DND-41 (cell line): ENCODE measurements around the gene GOLGA6L7.

Experiments
- ATAC-seq: fragments of 200-7000 bp; cut with Tn5 transposase; 3 replicates; pipeline ENCODE4 v1.9.1; 2021; ENCODE audit warnings: low read depth; ENCODE audit not compliant: insufficient read depth
- DNase-seq: peaks from one replicate; pipeline ENCODE4 v3.0.0-alpha.2; 2020
- H2AFZ ChIP-seq: 2 replicates; pipeline ENCODE4 v1.6.0; 2012; ENCODE audit warnings: low read depth, low read length
- H3K27ac ChIP-seq: 2 replicates; pipeline ENCODE4 v1.5.1; 2012; ENCODE audit warnings: low read length, inconsistent platforms
- H3K27me3 ChIP-seq: fragments of 200-600 bp; sonication (generic); 2 replicates; pipeline ENCODE4 v1.6.0; 2012; ENCODE audit warnings: low read length, mild to moderate bottlenecking, inconsistent platforms; ENCODE audit not compliant: insufficient read depth, poor library complexity
- H3K36me3 ChIP-seq: 2 replicates; pipeline ENCODE4 v1.5.1; 2012; ENCODE audit warnings: low read length, inconsistent platforms; ENCODE audit not compliant: insufficient read depth
- H3K4me1 ChIP-seq: 2 replicates; pipeline ENCODE4 v1.5.1; 2012; ENCODE audit warnings: mild to moderate bottlenecking, low read length; ENCODE audit not compliant: insufficient read depth
- H3K4me2 ChIP-seq: 2 replicates; pipeline ENCODE4 v1.6.0; 2012; ENCODE audit warnings: mild to moderate bottlenecking, moderate library complexity, low read length, inconsistent platforms; ENCODE audit not compliant: insufficient read depth
- H3K4me3 ChIP-seq, 2 experiments: fragments of 200-600 bp in 1 of 2; shearing (Covaris generic) in 1 of 2; 2 replicates each; pipeline ENCODE4 v1.5.1; 2012 to 2016; ENCODE audit warnings: inconsistent platforms in 2 of 2, low read length in 2 of 2, mild to moderate bottlenecking in 2 of 2, low read depth in 1 of 2, moderate library complexity in 1 of 2
- H3K79me2 ChIP-seq: 2 replicates; pipeline ENCODE4 v1.6.0; 2012; ENCODE audit warnings: low read length, inconsistent platforms; ENCODE audit not compliant: insufficient read depth
- H3K9ac ChIP-seq: 2 replicates; pipeline ENCODE4 v1.6.0; 2012; ENCODE audit warnings: low read depth, mild to moderate bottlenecking, inconsistent platforms, low read length, moderate library complexity
- H3K9me3 ChIP-seq: 2 replicates; pipeline ENCODE4 v1.5.1; 2012; ENCODE audit warnings: low read length, moderate library complexity, mild to moderate bottlenecking, inconsistent platforms; ENCODE audit not compliant: insufficient read depth, severe bottlenecking
- H4K20me1 ChIP-seq: 2 replicates; pipeline ENCODE4 v1.6.0; 2012; ENCODE audit warnings: low read length; ENCODE audit not compliant: insufficient read depth
- EZH2 ChIP-seq: IDR thresholded peaks from 3 replicates; pipeline ENCODE4 v1.6.1; 2012; ENCODE audit warnings: borderline replicate concordance, low read depth, mild to moderate bottlenecking, moderate library complexity, low read length, inconsistent platforms; ENCODE audit not compliant: severe bottlenecking
- TF ChIP-seq, protein P1 (sequence below): IDR thresholded peaks from 2 replicates; pipeline ENCODE4 v1.5.1; 2012; ENCODE audit warnings: borderline replicate concordance, low read length, moderate library complexity, mild to moderate bottlenecking; ENCODE audit not compliant: poor library complexity, severe bottlenecking; ENCODE audit errors: extremely low read depth

Gene GOLGA6L7

DNA sequence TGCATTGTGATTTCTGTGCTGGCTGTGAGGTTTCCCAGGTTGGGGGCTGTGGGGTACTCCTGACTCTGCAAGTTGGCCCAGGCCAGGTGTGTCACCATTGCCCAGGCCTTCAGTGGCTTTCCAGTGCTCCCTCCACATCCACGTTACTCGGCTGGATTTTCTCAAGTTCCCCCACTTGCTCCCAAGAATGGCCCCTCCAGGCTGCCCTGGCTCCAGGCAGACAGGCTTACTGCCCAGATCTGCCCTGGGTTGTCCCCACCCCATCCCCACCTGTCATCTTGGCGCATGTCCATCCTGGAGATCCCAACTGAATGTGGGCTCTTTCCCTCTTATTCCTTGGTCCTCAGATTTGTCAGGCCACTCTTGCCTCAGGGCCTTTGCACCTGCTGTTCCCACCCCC, 40.9 kb upstream of the GOLGA6L7 start:
- Histone ChIP-seq H3K27ac (no peak overlapping the region), H4K20me1 (no peaks in the 10 kb centered on the region), H3K79me2 (no peaks in the 10 kb centered on the region), H3K27me3 (no peaks in the 10 kb centered on the region), H3K9me3 (no peaks in the 10 kb centered on the region), H3K9ac (no peak overlapping the region), H3K4me2 (no peak overlapping the region), H2AFZ (no peak overlapping the region), H3K4me1 (peaks cover 20% of the 10 kb centered on the region), H3K4me3 (no peak overlapping the region), H3K36me3 (no peaks in the 10 kb centered on the region)
- TF ChIP-seq, protein P1, sequence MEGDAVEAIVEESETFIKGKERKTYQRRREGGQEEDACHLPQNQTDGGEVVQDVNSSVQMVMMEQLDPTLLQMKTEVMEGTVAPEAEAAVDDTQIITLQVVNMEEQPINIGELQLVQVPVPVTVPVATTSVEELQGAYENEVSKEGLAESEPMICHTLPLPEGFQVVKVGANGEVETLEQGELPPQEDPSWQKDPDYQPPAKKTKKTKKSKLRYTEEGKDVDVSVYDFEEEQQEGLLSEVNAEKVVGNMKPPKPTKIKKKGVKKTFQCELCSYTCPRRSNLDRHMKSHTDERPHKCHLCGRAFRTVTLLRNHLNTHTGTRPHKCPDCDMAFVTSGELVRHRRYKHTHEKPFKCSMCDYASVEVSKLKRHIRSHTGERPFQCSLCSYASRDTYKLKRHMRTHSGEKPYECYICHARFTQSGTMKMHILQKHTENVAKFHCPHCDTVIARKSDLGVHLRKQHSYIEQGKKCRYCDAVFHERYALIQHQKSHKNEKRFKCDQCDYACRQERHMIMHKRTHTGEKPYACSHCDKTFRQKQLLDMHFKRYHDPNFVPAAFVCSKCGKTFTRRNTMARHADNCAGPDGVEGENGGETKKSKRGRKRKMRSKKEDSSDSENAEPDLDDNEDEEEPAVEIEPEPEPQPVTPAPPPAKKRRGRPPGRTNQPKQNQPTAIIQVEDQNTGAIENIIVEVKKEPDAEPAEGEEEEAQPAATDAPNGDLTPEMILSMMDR = no peak
- TF ChIP-seq EZH2 = no peak
- ATAC-seq (no peak), DNase-seq (no peak)

DNA sequence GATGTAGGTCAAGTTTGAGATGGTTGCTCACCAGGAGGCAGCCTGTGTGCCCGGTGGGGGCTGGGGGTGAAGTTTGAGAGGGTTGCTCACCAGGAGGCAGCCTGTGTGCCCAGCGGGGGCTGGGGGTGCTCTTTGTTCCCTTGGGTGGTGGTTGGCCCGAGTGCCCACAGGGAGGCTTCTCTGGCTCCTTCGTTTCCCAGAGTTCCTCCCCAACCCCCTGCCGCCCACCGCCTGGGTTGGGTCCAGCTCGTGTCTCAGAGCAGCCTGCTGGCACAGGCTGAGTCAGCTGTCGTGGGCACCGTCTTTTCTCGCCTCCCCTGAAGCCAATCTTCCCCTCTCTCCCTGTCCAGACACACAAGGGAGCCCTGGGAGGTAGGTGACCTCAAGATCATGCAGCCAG, 40.5 kb upstream of the GOLGA6L7 start:
- no peak overlapping the region for H3K4me3 ChIP-seq
- no peaks in the 10 kb centered on the region for H3K36me3 ChIP-seq
- no peak overlapping the region for H3K4me2 ChIP-seq
- H3K79me2 ChIP-seq = no peaks in the 10 kb centered on the region
- H3K9ac ChIP-seq = no peak overlapping the region
- no peaks in the 10 kb centered on the region for H3K27me3 ChIP-seq
- no peaks in the 10 kb centered on the region for H4K20me1 ChIP-seq
- no peaks in the 10 kb centered on the region for H3K9me3 ChIP-seq
- TF ChIP-seq, protein P1 = no peak
- no peak for TF ChIP-seq EZH2
- ATAC-seq = no peak
- no peak overlapping the region for H2AFZ ChIP-seq
- H3K27ac ChIP-seq = no peak overlapping the region
- no peak for DNase-seq
- H3K4me1 ChIP-seq = peaks cover 20% of the 10 kb centered on the region

DNA sequence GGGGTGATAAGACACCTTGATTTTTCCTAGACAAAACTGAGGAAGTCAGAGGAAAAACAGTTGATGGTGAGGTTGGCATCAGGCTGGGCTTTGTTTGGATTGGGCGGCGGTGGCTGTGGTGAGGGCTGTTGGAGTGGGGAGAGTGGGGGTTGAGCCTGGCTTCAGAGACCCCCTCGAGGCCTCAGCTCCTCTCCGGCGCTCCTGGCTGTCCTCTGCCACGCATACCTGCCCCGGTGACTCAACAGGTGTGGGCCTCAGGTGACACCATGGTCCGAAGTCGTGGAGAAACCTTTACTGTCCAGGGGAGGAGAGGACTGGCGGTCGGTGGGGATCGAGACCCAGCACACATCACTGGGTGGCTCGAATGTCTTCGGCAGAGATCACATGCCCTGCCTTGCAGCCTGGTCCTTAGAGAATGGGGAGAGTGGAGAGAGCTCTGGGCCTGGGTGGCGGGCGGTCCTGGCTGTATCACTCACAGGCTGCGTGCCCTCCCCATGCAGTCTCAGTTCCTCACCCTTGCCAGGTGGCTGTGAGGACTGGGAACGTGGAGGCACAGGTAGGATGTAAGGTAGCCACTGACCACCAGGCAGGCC, 40.0 kb upstream of the GOLGA6L7 start:
- no peak overlapping the region for H3K9ac ChIP-seq
- H3K36me3 ChIP-seq = no peaks in the 10 kb centered on the region
- H3K4me3 ChIP-seq = no peak overlapping the region
- H2AFZ ChIP-seq = no peak overlapping the region
- DNase-seq = no peak
- ATAC-seq = no peak
- H4K20me1 ChIP-seq = no peaks in the 10 kb centered on the region
- no peaks in the 10 kb centered on the region for H3K27me3 ChIP-seq
- H3K79me2 ChIP-seq = no peaks in the 10 kb centered on the region
- H3K9me3 ChIP-seq = no peaks in the 10 kb centered on the region
- peaks cover 20% of the 10 kb centered on the region for H3K4me1 ChIP-seq
- TF ChIP-seq EZH2 = no peak
- TF ChIP-seq, protein P1 = no peak
- H3K4me2 ChIP-seq = no peak overlapping the region
- H3K27ac ChIP-seq = no peak overlapping the region

DNA sequence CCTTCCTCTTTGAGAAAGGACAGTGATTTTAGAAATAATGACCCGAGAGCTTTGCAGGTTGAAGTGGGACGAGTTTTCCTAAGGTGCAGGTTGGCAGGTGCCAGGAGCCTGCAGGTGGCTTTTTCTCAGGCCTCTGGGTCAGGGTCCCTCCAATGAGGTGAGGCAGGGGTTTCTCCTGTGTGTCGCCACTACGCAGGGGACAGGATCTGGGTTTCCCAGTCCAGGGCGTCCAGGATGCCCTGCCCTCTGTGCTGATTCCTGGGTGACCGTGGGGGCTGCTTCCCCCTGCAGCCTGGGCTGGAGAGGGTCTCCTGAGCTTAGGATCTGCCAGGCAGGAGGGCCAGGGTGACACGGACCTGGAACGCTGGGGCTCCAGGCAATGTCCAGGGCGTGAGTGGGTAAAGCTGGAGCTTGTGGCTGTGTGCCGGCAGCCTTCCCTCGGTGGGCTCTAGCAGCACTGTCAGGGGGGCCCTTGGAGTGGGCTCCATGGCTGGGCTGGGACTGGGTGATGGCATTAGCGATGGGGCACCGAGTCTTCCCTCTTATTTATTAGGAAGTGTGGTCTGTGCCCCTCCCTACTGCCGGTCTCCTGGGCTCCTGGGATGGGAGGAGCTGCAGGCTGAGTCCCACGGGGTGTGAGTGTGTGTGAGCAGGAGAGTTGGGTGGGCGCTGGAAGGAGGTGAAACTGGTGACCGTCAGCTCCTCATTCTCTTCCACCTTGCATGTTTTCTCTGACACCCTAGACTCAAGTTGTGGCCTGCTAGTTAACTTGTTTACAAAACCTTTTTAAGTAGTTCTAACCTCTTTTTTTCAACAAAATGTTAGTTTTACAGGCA, 39.1 kb upstream of the GOLGA6L7 start:
- Histone ChIP-seq H3K4me2 (no peak overlapping the region), H3K79me2 (no peaks in the 10 kb centered on the region), H3K9ac (no peak overlapping the region), H4K20me1 (no peaks in the 10 kb centered on the region), H3K4me3 (no peak overlapping the region), H2AFZ (no peak overlapping the region), H3K36me3 (no peaks in the 10 kb centered on the region), H3K4me1 (peaks cover 20% of the 10 kb centered on the region), H3K27ac (no peak overlapping the region), H3K9me3 (no peaks in the 10 kb centered on the region), H3K27me3 (no peaks in the 10 kb centered on the region)
- no peak for ATAC-seq
- no peak for DNase-seq
- TF ChIP-seq, protein P1 = no peak
- TF ChIP-seq EZH2 = no peak
